ENCODE results near the gene SPOCK1.

GRCh38 chr5:137252512-137252911 is 246.6 kb downstream of the SPOCK1 start:
- TF ChIP-seq RAD21 (conservative IDR thresholded peaks at IDR 0.05 in 1 of 2, IDR thresholded peaks at IDR 0.05 in 1 of 2): no peak
- TF ChIP-seq EHMT2 (IDR thresholded peaks at IDR 0.05; ENCODE audit: low read depth): no peak
- no peak for TF ChIP-seq CEBPB (IDR thresholded peaks at IDR 0.05)
